H9 (cell line): ENCODE data around the gene SCUBE1. TPM values are rescaled to one million over a fixed set of nuclear protein-coding genes. Genes with fewer than 3 reads are reported as not detected.

Source experiments
- DNase-seq: peaks from one replicate; pipeline ENCODE4 v3.0.0-alpha.2; 2017
- H2AFZ ChIP-seq: one replicate; pipeline ENCODE4 v1.6.1; 2013; ENCODE audit warnings: mild to moderate bottlenecking, low read length, control low read depth, moderate library complexity
- H2AK5ac ChIP-seq: 2 replicates; pipeline ENCODE4 v1.6.1; 2013; ENCODE audit warnings: low read length, control low read depth, mixed read lengths; ENCODE audit not compliant: insufficient read length
- H2BK120ac ChIP-seq: one replicate; pipeline ENCODE4 v1.6.1; 2013; ENCODE audit warnings: low read depth, mild to moderate bottlenecking, low read length, control low read depth, inconsistent platforms; ENCODE audit not compliant: poor library complexity, severe bottlenecking
- H2BK12ac ChIP-seq: 2 replicates; pipeline ENCODE4 v1.6.1; 2013; ENCODE audit warnings: low read length, control low read depth, mixed read lengths, low read depth; ENCODE audit not compliant: insufficient read length
- H2BK15ac ChIP-seq: 2 replicates; pipeline ENCODE4 v1.6.1; 2013; ENCODE audit warnings: low read depth, low read length, control low read depth
- H2BK20ac ChIP-seq: one replicate; pipeline ENCODE4 v1.6.1; 2013; ENCODE audit warnings: low read depth, mild to moderate bottlenecking, low read length, control low read depth, inconsistent platforms; ENCODE audit not compliant: poor library complexity, severe bottlenecking
- H2BK5ac ChIP-seq: 2 replicates; pipeline ENCODE4 v1.6.1; 2013; ENCODE audit warnings: low read length, control low read depth, mixed read lengths; ENCODE audit not compliant: insufficient read length
- H3K14ac ChIP-seq: 2 replicates; pipeline ENCODE4 v1.6.1; 2013; ENCODE audit warnings: low read length, control low read depth; ENCODE audit not compliant: insufficient read depth
- H3K18ac ChIP-seq: 2 replicates; pipeline ENCODE4 v1.6.1; 2013; ENCODE audit warnings: low read depth, mild to moderate bottlenecking, mixed read lengths, low read length, control low read depth; ENCODE audit not compliant: insufficient read length
- H3K23ac ChIP-seq: 2 replicates; pipeline ENCODE4 v1.6.1; 2013; ENCODE audit warnings: low read length, control low read depth, mixed read lengths, low read depth; ENCODE audit not compliant: insufficient read length
- H3K23me2 ChIP-seq: 2 replicates; pipeline ENCODE4 v1.6.1; 2013; ENCODE audit warnings: low read depth, mild to moderate bottlenecking, mixed read lengths, low read length, control low read depth; ENCODE audit not compliant: insufficient read length, poor library complexity, severe bottlenecking
- H3K27ac ChIP-seq: 2 replicates; pipeline ENCODE4 v1.5.1; 2013; ENCODE audit warnings: low read length, control low read depth, mixed read lengths, low read depth; ENCODE audit not compliant: insufficient read length
- H3K27me3 ChIP-seq: 2 replicates; pipeline ENCODE4 v1.6.1; 2013; ENCODE audit warnings: low read length, control low read depth, inconsistent platforms; ENCODE audit not compliant: insufficient read depth
- H3K4ac ChIP-seq: 2 replicates; pipeline ENCODE4 v1.6.1; 2013; ENCODE audit warnings: low read depth, mild to moderate bottlenecking, control low read depth, inconsistent platforms, low read length, moderate library complexity
- H3K4me1 ChIP-seq: 2 replicates; pipeline ENCODE4 v1.6.1; 2013; ENCODE audit warnings: low read length, control low read depth, inconsistent platforms; ENCODE audit not compliant: insufficient read depth
- H3K4me2 ChIP-seq: 2 replicates; pipeline ENCODE4 v1.6.1; 2013; ENCODE audit warnings: low read length, control low read depth, mixed read lengths; ENCODE audit not compliant: insufficient read length, insufficient read depth
- H3K56ac ChIP-seq: 2 replicates; pipeline ENCODE4 v1.6.1; 2013; ENCODE audit warnings: low read depth, mild to moderate bottlenecking, mixed read lengths, low read length, control low read depth; ENCODE audit not compliant: insufficient read length
- H3K79me1 ChIP-seq: 2 replicates; pipeline ENCODE4 v1.6.1; 2013; ENCODE audit warnings: low read depth, mild to moderate bottlenecking, moderate library complexity, low read length, control low read depth, inconsistent platforms; ENCODE audit not compliant: insufficient read depth, poor library complexity, severe bottlenecking
- H3K79me2 ChIP-seq: 2 replicates; pipeline ENCODE4 v1.6.1; 2013; ENCODE audit warnings: low read length, control low read depth, inconsistent platforms; ENCODE audit not compliant: insufficient read depth
- H3K9ac ChIP-seq: 2 replicates; pipeline ENCODE4 v1.6.1; 2013; ENCODE audit warnings: low read length, control low read depth, mixed read lengths; ENCODE audit not compliant: insufficient read length; ENCODE audit errors: extremely low read depth
- H3K9me3 ChIP-seq: one replicate; pipeline ENCODE4 v1.6.1; 2013; ENCODE audit warnings: low read depth, low read length, inconsistent platforms; ENCODE audit not compliant: control insufficient read depth
- H3T11ph ChIP-seq: one replicate; pipeline ENCODE4 v1.6.1; 2013; ENCODE audit warnings: mild to moderate bottlenecking, low read length, control low read depth, inconsistent platforms
- H4K20me1 ChIP-seq: one replicate; pipeline ENCODE4 v1.6.1; 2013; ENCODE audit not compliant: control insufficient read depth, insufficient read length, insufficient read depth
- H4K5ac ChIP-seq: 2 replicates; pipeline ENCODE4 v1.6.1; 2013; ENCODE audit warnings: low read depth, mild to moderate bottlenecking, mixed read lengths, low read length, control low read depth; ENCODE audit not compliant: insufficient read length
- H4K8ac ChIP-seq: replicated peaks from 2 replicates; pipeline ENCODE4 v1.6.1; 2013; ENCODE audit warnings: low read length, control low read depth, mixed read lengths, low read depth; ENCODE audit not compliant: insufficient read length
- H4K91ac ChIP-seq: 2 replicates; pipeline ENCODE4 v1.6.1; 2013; ENCODE audit warnings: low read depth, mild to moderate bottlenecking, moderate library complexity, mixed read lengths, low read length, control low read depth; ENCODE audit not compliant: insufficient read length
- H3K27ac Mint-ChIP-seq, 3 experiments: 2 replicates in 2 of 3; 3 replicates in 1 of 3; pipeline ENCODE4 v1.8.0; 2020 to 2021; ENCODE audit warnings: mixed read lengths in 3 of 3, mild to moderate bottlenecking in 1 of 3, moderate library complexity in 1 of 3
- H3K27me3 Mint-ChIP-seq: 2 replicates; pipeline ENCODE4 v1.8.0; 2021; ENCODE audit warnings: low read depth, mild to moderate bottlenecking, moderate library complexity, mixed read lengths
- H3K36me3 Mint-ChIP-seq, 3 experiments: 2 replicates in 2 of 3; 3 replicates in 1 of 3; pipeline ENCODE4 v1.8.0; 2020 to 2021; ENCODE audit warnings: low read depth in 3 of 3, mixed read lengths in 3 of 3; ENCODE audit not compliant: insufficient read depth in 1 of 3
- H3K4me1 Mint-ChIP-seq, 2 experiments: 2 replicates each; pipeline ENCODE4 v1.8.0; 2020; ENCODE audit warnings: mixed read lengths in 2 of 2
- H3K4me3 Mint-ChIP-seq, 2 experiments: 2 replicates in 1 of 2; 3 replicates in 1 of 2; pipeline ENCODE4 v1.8.0; 2020 to 2021; ENCODE audit warnings: mild to moderate bottlenecking in 2 of 2, mixed read lengths in 2 of 2, moderate library complexity in 1 of 2
- H3K9me3 Mint-ChIP-seq, 2 experiments: 2 replicates in 1 of 2; 3 replicates in 1 of 2; pipeline ENCODE4 v1.8.0; 2020; ENCODE audit warnings: mild to moderate bottlenecking in 2 of 2, mixed read lengths in 2 of 2, moderate library complexity in 1 of 2
- CTCF ChIP-seq: fragments of 200-600 bp; sonication (generic); conservative IDR thresholded peaks from 3 replicates; pipeline ENCODE4 v1.8.0; 2021; ENCODE audit warnings: antibody characterized with exemption, mild to moderate bottlenecking
- WGBS: extraction: QIAGEN DNeasy Blood & Tissue Kit; methylation state at CpG from one replicate; pipeline ENCODE4 v1.1.7; 2013; ENCODE audit warnings: missing lambda C conversion rate, low lambda C conversion rate, mixed read lengths; ENCODE audit not compliant: insufficient read length; ENCODE audit errors: extremely low coverage; 5-methylcytosine and 5-hydroxymethylcytosine counted together
- total RNA-seq: library from RNA; stranded (reverse); gene quantifications from 2 replicates; pipeline ENCODE4 v1.2.1, GENCODE V29; 2021

Gene SCUBE1
- total RNA-seq, 1 experiment from 2014 or later, result 1.2 TPM

GRCh38 chr22:43345761-43346301 lies 2.7 kb upstream of the SCUBE1 start:
- no peak overlapping the region for H4K8ac ChIP-seq
- no peak overlapping the region for H2AK5ac ChIP-seq
- no peak overlapping the region for H3K56ac ChIP-seq
- H3K4me1 ChIP-seq, result no peaks in the 10 kb centered on the region
- H4K91ac ChIP-seq, result no peak overlapping the region
- H3K18ac ChIP-seq, result no peak overlapping the region
- no peak overlapping the region for H2BK20ac ChIP-seq
- Mint-ChIP-seq H3K9me3 (peaks cover 2 to 4% of the 10 kb centered on the region in 2 experiments; a peak in 4 of 5 replicates), H3K4me3 (no peak overlapping the region), H3K36me3 (no peaks in the 10 kb centered on the region), H3K27me3 (peaks cover 57% of the 10 kb centered on the region), H3K4me1 (peaks cover 23 to 39% of the 10 kb centered on the region in 2 experiments), H3K27ac (no peak overlapping the region)
- no peaks in the 10 kb centered on the region for H3K23me2 ChIP-seq
- no peak overlapping the region for H3T11ph ChIP-seq
- DNase-seq, result no peak
- WGBS, result no CpG with 5 or more reads among the region's 7 CpGs
- H3K4me2 ChIP-seq, result no peak overlapping the region
- no peak overlapping the region for H2BK5ac ChIP-seq
- H3K79me2 ChIP-seq, result no peaks in the 10 kb centered on the region
- no peak overlapping the region for H2BK12ac ChIP-seq
- H4K5ac ChIP-seq, result no peak overlapping the region
- H2AFZ ChIP-seq, result no peak overlapping the region
- H3K27ac ChIP-seq, result no peak overlapping the region
- no peak overlapping the region for H3K14ac ChIP-seq
- H3K27me3 ChIP-seq, result peaks cover 14% of the 10 kb centered on the region; the same call in 1 of the 2 replicates
- TF ChIP-seq CTCF, result no peak
- H3K9me3 ChIP-seq, result no peaks in the 10 kb centered on the region
- no peak overlapping the region for H2BK120ac ChIP-seq
- no peak overlapping the region for H3K9ac ChIP-seq
- no peaks in the 10 kb centered on the region for H3K79me1 ChIP-seq
- no peak overlapping the region for H3K23ac ChIP-seq
- no peak overlapping the region for H2BK15ac ChIP-seq
- H4K20me1 ChIP-seq, result no peaks in the 10 kb centered on the region
- no peak overlapping the region for H3K4ac ChIP-seq
